Activated CD4-positive, alpha-beta T cell treated with anti-CD3 and anti-CD28 coated beads for 1 hour (primary cell): ENCODE measurements around the gene SNX17.
"Not testable (repeated sequence)": the region's sequence is repeated elsewhere in the genome, so short reads cannot be mapped to it uniquely, and the experiment has no call there.

Experiments used
- DNase-seq: peaks from one replicate; pipeline ENCODE4 v3.0.0-alpha.2; 2020

Gene SNX17, protein sequence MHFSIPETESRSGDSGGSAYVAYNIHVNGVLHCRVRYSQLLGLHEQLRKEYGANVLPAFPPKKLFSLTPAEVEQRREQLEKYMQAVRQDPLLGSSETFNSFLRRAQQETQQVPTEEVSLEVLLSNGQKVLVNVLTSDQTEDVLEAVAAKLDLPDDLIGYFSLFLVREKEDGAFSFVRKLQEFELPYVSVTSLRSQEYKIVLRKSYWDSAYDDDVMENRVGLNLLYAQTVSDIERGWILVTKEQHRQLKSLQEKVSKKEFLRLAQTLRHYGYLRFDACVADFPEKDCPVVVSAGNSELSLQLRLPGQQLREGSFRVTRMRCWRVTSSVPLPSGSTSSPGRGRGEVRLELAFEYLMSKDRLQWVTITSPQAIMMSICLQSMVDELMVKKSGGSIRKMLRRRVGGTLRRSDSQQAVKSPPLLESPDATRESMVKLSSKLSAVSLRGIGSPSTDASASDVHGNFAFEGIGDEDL

DNA sequence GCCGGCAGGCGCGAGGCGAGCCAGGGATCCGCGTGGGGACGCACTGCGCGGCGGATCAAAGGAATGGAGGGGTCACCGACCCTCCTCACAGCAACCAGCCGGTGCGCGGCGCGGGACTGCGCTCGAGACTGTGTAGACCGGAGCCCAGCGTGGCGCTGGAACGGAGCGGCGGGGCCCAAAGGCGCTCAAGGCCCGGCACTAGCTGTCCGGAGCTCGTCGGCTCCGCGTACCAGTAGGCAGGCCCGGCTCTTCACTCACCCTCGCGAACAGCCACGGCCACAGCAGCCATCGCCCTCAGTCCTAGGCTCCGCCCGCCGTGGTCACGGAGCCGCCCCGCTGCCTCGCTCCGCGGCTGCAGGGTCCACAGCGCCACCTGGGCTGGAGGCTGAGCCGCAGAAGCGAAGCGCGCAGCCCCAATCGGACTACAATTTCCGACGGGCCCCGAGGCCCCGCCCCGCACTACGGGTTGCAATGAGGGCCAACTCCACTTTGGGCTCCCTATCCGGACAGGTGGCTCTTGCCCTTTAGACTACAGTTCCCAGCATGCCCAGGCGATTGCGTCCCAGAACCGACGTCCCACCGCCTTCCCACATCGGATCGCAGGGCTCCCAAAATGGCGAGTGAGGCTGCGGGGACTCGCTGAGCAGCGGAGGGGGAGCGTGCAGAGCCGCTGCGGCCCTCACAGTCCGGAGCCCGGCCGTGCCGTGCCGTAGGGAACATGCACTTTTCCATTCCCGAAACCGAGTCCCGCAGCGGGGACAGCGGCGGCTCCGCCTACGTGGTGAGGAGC, at the start of gene SNX17, which contains the start of gene EIF2B4:
TSS of gene SNX17 (plus strand) at position 591 of the 790 bp plus-strand sequence. CDS start at position 719, 128 bp downstream.
TSS of gene EIF2B4 (minus strand) at position 313 of the 790 bp plus-strand sequence. CDS start at position 289, 24 bp downstream.
- peak; percentile 99 for DNase-seq

GRCh38 chr2:27320958-27321543, 49.4 kb upstream of the SNX17 start:
- DNase-seq = no peak

GRCh38 chr2:27322301-27322765, 48.1 kb upstream of the SNX17 start:
- no peak for DNase-seq

GRCh38 chr2:27322766-27323595, 47.4 kb upstream of the SNX17 start, which contains the start of gene MPV17:
Gene MPV17 (minus strand): TSS chr2:27323097. CDS start chr2:27322517, 580 bp downstream.
- peak; percentile 76 for DNase-seq

DNA sequence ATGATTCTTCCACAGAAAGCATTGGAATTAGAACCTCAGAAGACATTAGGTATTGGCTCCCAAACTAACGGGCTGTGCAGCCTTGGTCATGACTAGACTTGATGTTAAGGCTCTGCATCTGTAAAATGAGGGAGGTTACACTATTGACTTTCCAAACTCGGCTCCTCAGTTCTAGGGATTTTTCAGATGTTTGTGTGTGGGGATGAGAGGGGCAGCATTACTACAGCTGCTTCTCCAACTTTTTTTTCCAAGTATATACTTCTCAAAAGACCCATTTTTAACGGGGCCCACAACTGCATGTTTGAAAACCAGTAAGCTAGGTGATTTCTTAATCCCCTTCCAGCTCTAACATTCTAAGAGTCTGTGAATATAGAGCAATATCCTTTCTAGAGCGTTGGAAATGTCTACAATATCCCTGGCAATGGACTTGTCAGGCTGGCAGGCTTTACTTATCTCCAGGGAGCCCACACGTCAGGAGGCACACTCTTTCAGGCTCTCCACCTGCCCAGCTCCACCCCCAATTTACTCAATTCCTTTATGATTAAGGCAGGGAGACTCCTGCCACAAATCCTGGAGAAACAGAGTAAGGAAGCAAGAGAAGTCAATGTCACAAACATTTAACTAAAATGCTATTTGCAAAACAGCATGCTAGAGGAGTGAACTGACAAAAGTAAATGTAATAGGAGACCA, 46.7 kb upstream of the SNX17 start:
- no peak for DNase-seq

GRCh38 chr2:27324720-27325119, 45.7 kb upstream of the SNX17 start:
- no peak for DNase-seq

- no peak for DNase-seq
Measured at GRCh38 chr2:27335311-27335710, 35.1 kb upstream of the SNX17 start.

DNA sequence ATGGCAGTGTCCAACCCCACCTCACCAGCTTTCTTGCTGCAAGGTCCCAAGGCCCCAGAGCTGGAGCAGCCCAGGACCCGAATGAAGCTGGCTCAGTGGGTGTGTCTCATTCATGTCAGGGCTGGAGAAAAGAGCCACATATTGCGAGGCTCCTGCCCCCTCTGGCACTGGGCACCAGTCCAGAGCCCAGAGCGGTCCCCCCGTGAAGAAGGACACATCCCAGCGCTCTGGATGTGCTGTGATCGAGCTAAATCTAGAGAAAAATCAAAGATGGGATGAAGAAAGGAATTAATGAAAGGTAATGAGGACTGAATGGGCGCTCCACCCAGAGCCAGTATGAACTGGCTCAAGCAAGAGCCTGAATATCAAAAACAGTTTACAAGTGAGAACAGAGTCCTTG, 34.2 kb upstream of the SNX17 start:
- no peak for DNase-seq

GRCh38 chr2:27347641-27348040, 22.8 kb upstream of the SNX17 start:
- no peak for DNase-seq

- DNase-seq = no peak
Measured at GRCh38 chr2:27350106-27350693, 20.2 kb upstream of the SNX17 start.

DNA sequence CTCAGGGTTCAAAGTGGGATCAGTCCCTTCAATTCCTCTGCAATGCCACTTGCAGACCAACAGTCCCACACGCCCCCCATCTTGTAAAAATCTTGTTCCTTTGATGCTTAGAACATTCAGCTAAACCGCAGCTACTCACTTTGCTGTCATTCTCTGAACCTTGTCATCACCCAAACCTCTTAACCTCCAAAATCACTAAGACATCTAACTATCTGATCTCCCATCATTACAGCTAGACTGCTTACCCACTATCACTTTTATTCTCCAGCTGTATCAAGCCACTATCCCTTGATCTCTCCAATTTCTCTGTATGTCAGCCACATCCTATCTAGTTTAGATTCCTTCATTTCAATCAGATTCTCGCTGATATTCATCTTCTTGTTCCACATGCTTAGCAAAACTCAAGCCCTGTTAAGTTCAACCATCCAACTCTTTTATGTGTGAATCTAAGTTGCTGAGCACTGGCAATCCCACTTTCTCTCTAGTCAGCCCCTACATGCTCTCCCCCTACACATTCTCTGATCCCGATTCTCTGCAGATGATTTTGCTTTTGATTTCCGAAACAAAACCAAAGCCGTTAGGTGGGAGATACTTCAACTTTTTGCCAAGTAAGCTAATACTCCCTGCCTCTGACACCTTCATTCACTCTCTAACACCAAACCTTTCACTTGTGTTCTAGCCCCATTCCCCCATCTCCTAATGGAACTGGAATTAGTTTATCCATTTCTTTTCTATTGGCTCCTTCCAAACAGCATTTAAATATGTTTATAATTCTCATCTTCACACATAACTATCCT, 18.4 kb upstream of the SNX17 start:
- no peak for DNase-seq

DNA sequence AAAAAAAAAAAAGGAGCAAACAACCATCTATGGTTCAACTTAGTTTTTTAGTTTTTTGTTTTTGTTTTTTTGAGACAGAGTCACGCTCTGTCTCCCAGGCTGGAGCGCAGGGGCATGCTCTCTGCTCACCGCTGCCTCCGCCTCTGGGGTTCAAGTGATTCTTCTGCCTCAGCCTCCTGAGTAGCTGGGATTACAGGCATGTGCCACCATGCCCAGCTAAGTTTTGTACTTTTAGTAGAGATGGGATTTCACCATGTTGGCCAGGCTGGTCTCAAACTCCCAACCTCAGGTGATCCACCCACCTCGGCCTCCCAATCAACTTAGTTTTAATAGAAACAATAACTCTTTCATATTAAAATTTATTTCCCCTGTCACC, 17.0 kb upstream of the SNX17 start:
- not testable (repeated sequence) for DNase-seq

GRCh38 chr2:27353762-27354596, 16.4 kb upstream of the SNX17 start:
- no peak for DNase-seq

- DNase-seq = no peak
Measured at GRCh38 chr2:27354597-27354927, 15.9 kb upstream of the SNX17 start.

DNA sequence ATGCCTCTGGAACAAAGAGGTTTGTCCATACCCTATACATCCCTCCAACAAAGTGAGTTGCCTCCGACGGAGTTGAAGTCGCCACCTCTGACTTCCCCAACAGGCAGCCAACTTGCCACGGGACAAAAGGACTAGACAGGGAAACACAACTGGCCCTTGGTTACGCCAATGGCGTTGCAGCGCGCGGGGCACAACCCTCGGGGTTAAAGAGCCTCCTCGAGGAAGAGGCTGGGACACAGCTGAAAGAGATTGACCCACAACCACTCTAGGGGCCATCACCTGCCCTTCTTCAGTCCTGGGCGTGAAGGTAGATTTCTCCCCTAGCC, 14.4 kb upstream of the SNX17 start:
- DNase-seq = no peak

GRCh38 chr2:27356382-27357181, 13.8 kb upstream of the SNX17 start, which contains the start of gene GTF3C2:
Gene GTF3C2 (minus strand): TSS chr2:27356764. CDS start chr2:27343554, 13,210 bp downstream.
- DNase-seq = peak; percentile 86

GRCh38 chr2:27362678-27363420, 7.6 kb upstream of the SNX17 start:
- DNase-seq = no peak

DNA sequence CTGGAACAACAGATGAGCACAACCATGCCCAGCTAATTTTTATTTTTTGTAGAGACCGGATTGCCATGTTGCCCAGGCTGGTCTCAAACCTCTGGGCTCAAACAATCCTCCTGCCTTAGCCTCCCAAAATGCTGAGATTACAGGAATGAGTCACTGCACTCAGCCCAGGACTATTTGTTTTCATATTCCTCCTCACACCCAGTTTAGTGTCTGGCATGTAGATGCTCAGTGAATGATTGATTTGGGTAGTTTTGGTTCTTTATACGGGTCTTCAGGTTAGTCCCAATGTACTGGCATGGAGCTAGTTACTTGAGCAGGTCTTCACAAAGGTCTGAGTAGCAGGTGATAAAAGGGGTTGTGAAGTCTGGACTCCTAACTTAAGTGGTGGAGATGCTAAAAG, 6.5 kb upstream of the SNX17 start:
- no peak for DNase-seq
